HG03139 (cell line): Measurements from ENCODE around the gene S100A9.
"Not testable (repeated sequence)": the region's sequence is repeated elsewhere in the genome, so short reads cannot be mapped to it uniquely, and the experiment has no call there.

Experiments used
- ATAC-seq: cut with Tn5 transposase; IDR thresholded peaks from one replicate; pipeline ENCODE4 v1.9.1; 2021; ENCODE audit not compliant: unreplicated experiment

S100A9 gene

DNA sequence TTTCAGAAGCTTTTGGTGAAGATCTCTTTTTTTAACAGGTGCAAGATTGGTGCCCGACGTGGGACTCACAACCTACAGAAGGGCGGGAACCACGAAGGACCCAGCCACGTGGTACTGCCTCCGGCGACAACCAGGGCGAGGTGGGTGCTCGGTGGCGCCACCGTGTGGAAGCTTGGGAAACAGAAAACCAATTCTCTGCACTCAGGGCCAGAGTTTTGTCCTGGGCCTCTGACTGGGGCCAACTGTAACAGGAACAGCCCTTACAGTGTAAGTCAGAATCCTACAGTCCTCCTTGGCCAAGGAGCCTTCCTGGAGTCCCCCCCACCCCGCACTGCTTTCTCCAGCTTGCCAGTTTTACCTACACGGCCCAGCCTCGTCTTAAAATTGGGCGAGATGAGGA, 47.1 kb downstream of the S100A9 start:
- ATAC-seq, result no peak

DNA sequence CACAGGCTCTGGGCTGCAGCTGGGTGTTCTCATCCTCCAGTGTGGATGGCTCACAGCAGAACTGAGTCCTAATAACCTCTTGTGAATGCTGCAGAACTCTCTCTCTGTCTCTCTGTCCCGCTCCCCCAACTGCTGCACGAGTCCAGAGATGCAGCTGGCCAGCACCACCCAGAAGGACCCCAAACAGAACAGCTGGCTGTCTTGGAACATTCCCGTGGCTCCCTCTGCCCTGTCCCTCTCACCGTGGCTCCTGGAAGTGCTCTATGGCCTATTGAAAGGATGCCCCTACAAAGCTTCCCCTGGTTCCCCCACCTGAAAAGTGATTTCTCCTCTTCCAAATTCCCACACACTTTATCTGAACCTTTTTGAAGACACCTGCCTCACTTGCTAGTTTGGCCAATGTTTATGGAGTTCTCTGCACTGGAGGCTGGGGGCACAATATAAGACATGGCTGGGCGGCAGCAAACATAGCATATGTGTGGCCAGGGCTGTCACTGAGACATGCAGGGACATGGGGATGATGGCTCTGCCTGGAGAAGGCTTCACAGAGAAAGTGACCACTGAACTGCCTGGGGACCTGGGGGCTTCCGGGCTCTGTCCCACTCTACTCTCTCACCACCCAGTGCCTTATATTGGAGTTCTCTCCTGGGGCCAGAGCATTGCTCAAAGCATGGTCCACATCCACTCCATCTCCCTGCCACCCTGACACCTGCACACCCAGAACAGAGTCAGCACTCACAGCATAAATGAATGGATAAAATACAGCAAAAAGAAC, 48.4 kb downstream of the S100A9 start:
- not testable (repeated sequence) for ATAC-seq

DNA sequence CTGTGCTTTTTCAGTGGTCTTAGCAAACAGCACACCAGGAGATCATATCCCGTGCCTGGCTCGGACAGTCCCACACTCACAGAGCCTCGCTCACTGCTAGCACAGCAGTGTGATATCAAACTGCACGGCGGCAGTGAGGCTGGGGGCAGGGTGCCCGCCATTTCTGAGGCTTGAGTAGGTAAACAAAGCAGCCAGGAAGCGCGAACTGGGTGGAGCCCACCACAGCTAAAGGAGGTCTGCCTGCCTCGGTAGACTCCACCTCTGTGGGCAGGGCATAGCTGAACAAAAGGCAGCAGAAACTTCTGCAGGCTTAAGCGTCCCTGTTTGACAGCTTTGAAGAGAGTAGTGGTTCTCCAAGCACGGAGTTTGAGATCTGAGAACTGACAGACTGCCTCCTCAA, 49.6 kb downstream of the S100A9 start:
- not testable (repeated sequence) for ATAC-seq
